Prostate gland (tissue), 2 donors: Measurements from ENCODE around the gene SGCD. TPM values are rescaled to one million over a fixed set of nuclear protein-coding genes. Genes with fewer than 3 reads are reported as not detected.

Source experiments
- DNase-seq: peaks from one replicate; pipeline ENCODE4 v3.0.0-alpha.2; 2019; ENCODE audit warnings: low spot score
- H3K27ac ChIP-seq, 2 donors: fragments of 200-600 bp; sonication (generic); 2 replicates each; pipeline ENCODE4 v1.5.1; 2017 to 2019
- H3K27me3 ChIP-seq: fragments of 200-600 bp; sonication (generic); replicated peaks from 2 replicates; pipeline ENCODE4 v1.5.1; 2019; ENCODE audit not compliant: insufficient read depth
- H3K36me3 ChIP-seq, 2 donors: fragments of 200-600 bp; sonication (generic); 1 replicate in 1 of 2; 2 replicates in 1 of 2; pipeline versions ENCODE4 v1.5.1 to v1.8.1; 2017 to 2019
- H3K4me1 ChIP-seq: fragments of 200-600 bp; sonication (generic); replicated peaks from 2 replicates; pipeline ENCODE4 v1.5.1; 2019
- H3K4me3 ChIP-seq, 2 donors: fragments of 200-600 bp; sonication (generic); 2 replicates each; pipeline ENCODE4 v1.5.1; 2017 to 2019
- H3K9me3 ChIP-seq: fragments of 200-600 bp; sonication (generic); 2 replicates; pipeline ENCODE4 v1.5.1; 2017
- POLR2A ChIP-seq: fragments of 450-650 bp; IDR thresholded peaks from one replicate; pipeline ENCODE4 v1.6.1; 2016; ENCODE audit warnings: antibody characterized with exemption, mild to moderate bottlenecking
- POLR2AphosphoS5 ChIP-seq: sonication (generic); formaldehyde crosslinking; IDR thresholded peaks from one replicate; pipeline ENCODE4 v1.6.1; 2017; ENCODE audit warnings: antibody characterized with exemption
- WGBS: methylation state at CpG from one replicate; pipeline ENCODE4 v1.1.5; 2018; 5-methylcytosine and 5-hydroxymethylcytosine counted together
- intact Hi-C: fragments of 100-400 bp; cut with DNase I; formaldehyde crosslinking; loops from one replicate; pipeline ENCODE4 v1.14.2; 2022
- total RNA-seq, 2 donors: library from RNA; depleted of rRNA; stranded (reverse); fragments of >200 nt; gene quantifications; one replicate each; pipeline ENCODE4 v1.1.0, GENCODE V29; 2016
- TF ChIP-seq, protein P1 (sequence below), 4 experiments: fragments of 200-600 bp in 2 of 4; fragments of 450-650 bp in 2 of 4; sonication (generic) in 2 of 4; IDR thresholded peaks; 1 replicate in 3 of 4; 2 replicates in 1 of 4; pipeline ENCODE4 v1.5.1; 2016 to 2019; ENCODE audit warnings: antibody characterized with exemption in 4 of 4, mild to moderate bottlenecking in 2 of 4, moderate library complexity in 2 of 4

Gene SGCD
- total RNA-seq, 2 donors from 2014 or later: 3.2 to 3.6 TPM

DNA sequence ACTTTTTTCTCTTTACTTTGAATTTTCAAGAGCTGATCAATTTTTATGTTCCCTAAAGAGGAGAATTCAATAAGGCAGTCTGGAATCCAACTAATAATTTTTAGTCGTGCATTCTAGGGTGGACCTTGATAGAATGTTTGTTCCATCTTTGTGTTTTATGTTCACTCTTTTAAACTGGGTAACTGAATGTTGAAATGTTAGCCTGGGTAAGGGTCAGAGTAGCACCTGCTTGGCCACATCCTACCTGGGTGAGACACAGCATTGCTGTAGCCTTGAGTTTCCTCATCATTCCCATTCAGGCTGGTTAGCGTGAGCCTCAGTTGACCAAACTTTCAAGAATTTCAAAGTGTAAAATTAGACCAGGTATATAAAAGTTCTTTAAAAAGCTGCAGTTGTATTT, 85.0 kb downstream of the SGCD start:
- H3K4me3 ChIP-seq: no peak overlapping the region
- no peak for DNase-seq
- H3K36me3 ChIP-seq: no peaks in the 10 kb centered on the region
- TF ChIP-seq POLR2A: no peak
- no peak for TF ChIP-seq POLR2AphosphoS5
- TF ChIP-seq, protein P1, sequence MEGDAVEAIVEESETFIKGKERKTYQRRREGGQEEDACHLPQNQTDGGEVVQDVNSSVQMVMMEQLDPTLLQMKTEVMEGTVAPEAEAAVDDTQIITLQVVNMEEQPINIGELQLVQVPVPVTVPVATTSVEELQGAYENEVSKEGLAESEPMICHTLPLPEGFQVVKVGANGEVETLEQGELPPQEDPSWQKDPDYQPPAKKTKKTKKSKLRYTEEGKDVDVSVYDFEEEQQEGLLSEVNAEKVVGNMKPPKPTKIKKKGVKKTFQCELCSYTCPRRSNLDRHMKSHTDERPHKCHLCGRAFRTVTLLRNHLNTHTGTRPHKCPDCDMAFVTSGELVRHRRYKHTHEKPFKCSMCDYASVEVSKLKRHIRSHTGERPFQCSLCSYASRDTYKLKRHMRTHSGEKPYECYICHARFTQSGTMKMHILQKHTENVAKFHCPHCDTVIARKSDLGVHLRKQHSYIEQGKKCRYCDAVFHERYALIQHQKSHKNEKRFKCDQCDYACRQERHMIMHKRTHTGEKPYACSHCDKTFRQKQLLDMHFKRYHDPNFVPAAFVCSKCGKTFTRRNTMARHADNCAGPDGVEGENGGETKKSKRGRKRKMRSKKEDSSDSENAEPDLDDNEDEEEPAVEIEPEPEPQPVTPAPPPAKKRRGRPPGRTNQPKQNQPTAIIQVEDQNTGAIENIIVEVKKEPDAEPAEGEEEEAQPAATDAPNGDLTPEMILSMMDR (IDR thresholded peaks at IDR 0.05): no peak
- H3K27ac ChIP-seq: no peak overlapping the region
- H3K27me3 ChIP-seq: no peaks in the 10 kb centered on the region
- H3K4me1 ChIP-seq: no peaks in the 10 kb centered on the region
- WGBS: 60% methylated on average over 2 of the region's 2 CpGs
- intact Hi-C loops: no loop called here
- no peaks in the 10 kb centered on the region for H3K9me3 ChIP-seq

DNA sequence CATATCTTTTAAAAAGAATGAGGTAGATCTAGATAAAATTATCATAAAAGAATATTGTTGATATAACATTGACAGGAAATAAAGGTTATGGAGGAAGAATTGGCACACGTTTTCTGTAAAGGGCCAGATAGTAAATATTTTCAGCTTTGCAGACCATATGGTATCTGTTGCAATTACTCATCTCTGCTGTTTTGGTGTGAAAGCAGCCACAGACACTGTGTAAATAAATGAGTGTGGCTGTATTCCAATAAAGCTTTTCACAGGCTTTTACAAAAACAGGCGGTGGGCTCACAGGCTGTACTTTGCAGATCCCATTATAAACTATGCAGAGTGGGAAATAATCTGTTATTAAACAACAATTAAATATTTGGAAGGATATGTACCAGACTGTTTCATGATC, 87.4 kb downstream of the SGCD start:
- 10% methylated on average over 2 of the region's 2 CpGs for WGBS
- H3K27me3 ChIP-seq: no peaks in the 10 kb centered on the region
- no peaks in the 10 kb centered on the region for H3K4me1 ChIP-seq

DNA sequence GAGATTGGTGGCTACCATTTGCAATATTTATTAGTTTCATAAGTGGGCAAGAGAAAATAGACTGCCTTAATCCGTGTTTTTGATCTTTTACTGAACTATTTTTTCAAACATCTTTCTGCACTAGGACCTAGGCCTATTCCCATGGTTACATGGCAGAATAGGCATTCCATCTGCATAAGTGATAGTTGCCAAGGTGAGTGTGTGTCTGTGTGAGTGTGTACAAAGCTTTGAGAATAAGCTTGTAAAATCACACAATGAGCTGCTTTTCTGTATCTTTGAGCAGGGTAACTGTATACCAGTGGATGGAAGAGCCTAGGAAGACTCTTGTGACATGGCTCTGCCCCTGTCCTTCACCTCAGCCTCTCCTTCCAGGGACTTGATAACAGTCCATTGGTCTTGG, 92.7 kb downstream of the SGCD start:
- Histone ChIP-seq H3K4me3 (no peak overlapping the region), H3K27me3 (no peaks in the 10 kb centered on the region), H3K9me3 (no peaks in the 10 kb centered on the region), H3K4me1 (no peaks in the 10 kb centered on the region), H3K27ac (no peak overlapping the region), H3K36me3 (no peaks in the 10 kb centered on the region)
- DNase-seq: no peak
- intact Hi-C loops: no loop called here
- TF ChIP-seq, protein P1 (IDR thresholded peaks at IDR 0.05): no peak
- no peak for TF ChIP-seq POLR2A
- no peak for TF ChIP-seq POLR2AphosphoS5
- WGBS: 65% methylated on average over 1 of the region's 1 CpG

More for the DNA sequence above, 87.4 kb downstream of the SGCD start:
- Histone ChIP-seq H3K4me3 (no peak overlapping the region), H3K9me3 (no peaks in the 10 kb centered on the region), H3K36me3 (no peaks in the 10 kb centered on the region), H3K27ac (no peak overlapping the region)
- intact Hi-C loops: no loop called here
- no peak for DNase-seq
- no peak for TF ChIP-seq POLR2AphosphoS5

DNA sequence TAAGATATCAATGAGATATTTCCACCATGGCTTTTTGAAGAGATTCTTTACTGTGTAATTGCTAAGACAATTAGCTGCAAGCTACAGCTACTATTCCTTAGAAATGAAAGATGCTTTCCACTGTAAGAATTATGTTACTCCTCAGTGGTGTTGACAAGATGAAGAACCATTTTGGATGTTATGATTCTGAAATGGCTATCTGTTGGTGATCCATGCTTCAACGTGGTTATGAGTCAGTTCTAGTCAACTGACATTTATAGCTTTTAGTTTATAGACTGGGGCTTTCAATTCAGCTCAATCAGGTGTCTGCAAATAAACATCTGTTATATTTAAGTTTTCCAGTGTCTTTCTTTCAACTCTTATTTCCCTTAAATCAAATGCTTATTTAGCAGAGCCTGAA, 93.7 kb downstream of the SGCD start:
- TF ChIP-seq, protein P1 (IDR thresholded peaks at IDR 0.05): no peak
- TF ChIP-seq POLR2A: no peak
- TF ChIP-seq POLR2AphosphoS5: no peak
- no peaks in the 10 kb centered on the region for H3K27me3 ChIP-seq
- DNase-seq: no peak
- H3K36me3 ChIP-seq: no peaks in the 10 kb centered on the region
- H3K9me3 ChIP-seq: no peaks in the 10 kb centered on the region
- H3K4me3 ChIP-seq: no peak overlapping the region
- intact Hi-C loops: no loop called here
- H3K4me1 ChIP-seq: no peaks in the 10 kb centered on the region
- WGBS: 12% methylated on average over 1 of the region's 1 CpG
- H3K27ac ChIP-seq: no peak overlapping the region

DNA sequence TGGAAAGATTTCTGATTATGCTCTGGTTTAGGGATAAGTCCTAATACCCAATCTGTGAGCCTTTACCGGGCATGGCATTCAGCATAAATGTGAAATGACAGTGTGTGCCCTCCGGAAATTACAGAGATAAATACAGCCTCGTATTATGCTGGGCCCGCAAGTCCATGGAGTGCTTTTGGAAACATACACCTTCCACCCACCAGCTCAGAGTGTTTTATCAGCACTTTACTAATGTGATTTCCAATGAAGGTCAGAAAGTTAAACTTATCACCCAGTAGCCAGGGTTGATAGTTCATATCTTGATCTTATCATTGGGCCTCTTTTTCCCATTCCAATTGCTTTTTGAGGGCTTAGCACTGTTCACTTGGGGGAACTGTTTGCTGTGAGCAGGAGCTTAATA, 94.8 kb downstream of the SGCD start:
- Histone ChIP-seq H3K36me3 (no peaks in the 10 kb centered on the region), H3K4me1 (no peaks in the 10 kb centered on the region), H3K9me3 (no peaks in the 10 kb centered on the region), H3K27me3 (no peaks in the 10 kb centered on the region), H3K27ac (no peak overlapping the region), H3K4me3 (no peak overlapping the region)
- TF ChIP-seq, protein P1 (IDR thresholded peaks at IDR 0.05): no peak
- TF ChIP-seq POLR2AphosphoS5: no peak
- TF ChIP-seq POLR2A: no peak
- 79% methylated on average over 4 of the region's 4 CpGs for WGBS
- no peak for DNase-seq
- intact Hi-C loops: no loop called here
